OCI-LY1 (cell line): ENCODE measurements around the gene PRTFDC1.

Experiments
- H2AFZ ChIP-seq: fragments of 200-600 bp; sonication (generic), shearing (Covaris generic); 2 replicates; pipeline ENCODE4 v1.6.0; 2014; ENCODE audit warnings: antibody characterized with exemption, mild to moderate bottlenecking, low read length
- H3F3A ChIP-seq: fragments of 200-600 bp; sonication (generic), shearing (Covaris generic); 2 replicates; pipeline ENCODE4 v1.6.0; 2014; ENCODE audit warnings: mild to moderate bottlenecking, antibody characterized with exemption, low read length, moderate library complexity; ENCODE audit not compliant: insufficient read depth
- H3K27ac ChIP-seq: fragments of 200-600 bp; sonication (generic); 2 replicates; pipeline ENCODE4 v1.5.1; 2014; ENCODE audit warnings: low read length, mixed run types, mild to moderate bottlenecking, low read depth; ENCODE audit not compliant: poor library complexity, severe bottlenecking
- H3K27me3 ChIP-seq: fragments of 200-600 bp; sonication (generic); 2 replicates; pipeline ENCODE4 v1.6.0; 2014; ENCODE audit warnings: antibody characterized with exemption, mild to moderate bottlenecking, low read length, moderate library complexity; ENCODE audit not compliant: insufficient read depth
- H3K36me3 ChIP-seq: fragments of 200-600 bp; sonication (generic); 2 replicates; pipeline ENCODE4 v1.6.1; 2014; ENCODE audit warnings: mild to moderate bottlenecking, antibody characterized with exemption, low read length, moderate library complexity, mixed read lengths; ENCODE audit not compliant: insufficient read depth
- H3K4me1 ChIP-seq: fragments of 200-600 bp; sonication (generic); 2 replicates; pipeline ENCODE4 v1.5.1; 2014; ENCODE audit warnings: mild to moderate bottlenecking, low read length, moderate library complexity; ENCODE audit not compliant: insufficient read depth, severe bottlenecking
- H3K4me2 ChIP-seq: fragments of 200-600 bp; sonication (generic), shearing (Covaris generic); 2 replicates; pipeline ENCODE4 v1.6.1; 2014; ENCODE audit warnings: low read length
- H3K4me3 ChIP-seq: fragments of 200-600 bp; sonication (generic); 2 replicates; pipeline ENCODE4 v1.5.1; 2014; ENCODE audit warnings: low read length, low read depth, mild to moderate bottlenecking, mixed read lengths; ENCODE audit not compliant: poor library complexity, severe bottlenecking
- H3K79me2 ChIP-seq: fragments of 200-600 bp; shearing (Covaris generic); 2 replicates; pipeline ENCODE4 v1.6.1; 2016; ENCODE audit warnings: mixed run types, low read length, mixed read lengths; ENCODE audit not compliant: insufficient read depth
- H3K9ac ChIP-seq: fragments of 200-600 bp; sonication (generic), shearing (Covaris generic); 2 replicates; pipeline ENCODE4 v1.6.1; 2014; ENCODE audit warnings: mild to moderate bottlenecking, low read length, mixed read lengths
- H3K9me2 ChIP-seq: fragments of 200-600 bp; sonication (generic), shearing (Covaris generic); 2 replicates; pipeline ENCODE4 v1.6.1; 2014; ENCODE audit warnings: low read depth, mild to moderate bottlenecking, low read length, mixed read lengths
- H3K9me3 ChIP-seq: fragments of 200-600 bp; shearing (Covaris generic); 2 replicates; pipeline ENCODE4 v1.6.1; 2014; ENCODE audit warnings: low read length, mixed read lengths
- H4K20me1 ChIP-seq: fragments of 200-600 bp; sonication (generic), shearing (Covaris generic); 2 replicates; pipeline ENCODE4 v1.6.0; 2016; ENCODE audit warnings: mild to moderate bottlenecking, low read length; ENCODE audit not compliant: insufficient read depth
- CTCF ChIP-seq: fragments of 200-600 bp; sonication (generic), shearing (Covaris generic); IDR thresholded peaks from 2 replicates; pipeline ENCODE4 v1.5.1; 2017; ENCODE audit warnings: mild to moderate bottlenecking, antibody characterized with exemption, low read length, moderate library complexity, mixed read lengths
- EZH2 ChIP-seq: fragments of 200-600 bp; sonication (generic), shearing (Covaris generic); IDR thresholded peaks from 2 replicates; pipeline ENCODE4 v1.8.0; 2017; ENCODE audit warnings: borderline replicate concordance, mixed run types, mild to moderate bottlenecking, antibody characterized with exemption, low read length, moderate library complexity, mixed read lengths

The PRTFDC1 gene

GRCh38 chr10:24904824-24905223 lies 47.6 kb downstream of the PRTFDC1 start:
- H3K4me3 ChIP-seq, result no peak overlapping the region
- no peaks in the 10 kb centered on the region for H4K20me1 ChIP-seq
- no peak for TF ChIP-seq CTCF
- no peak for TF ChIP-seq EZH2

GRCh38 chr10:24902400-24902728 lies 50.0 kb downstream of the PRTFDC1 start:
- no peak overlapping the region for H3K4me2 ChIP-seq
- H3K4me3 ChIP-seq, result no peak overlapping the region
- H3K36me3 ChIP-seq, result no peaks in the 10 kb centered on the region
- no peaks in the 10 kb centered on the region for H3K27me3 ChIP-seq
- H3K4me1 ChIP-seq, result no peaks in the 10 kb centered on the region
- no peaks in the 10 kb centered on the region for H3F3A ChIP-seq
- no peak overlapping the region for H3K9ac ChIP-seq
- no peaks in the 10 kb centered on the region for H3K9me3 ChIP-seq
- no peaks in the 10 kb centered on the region for H4K20me1 ChIP-seq
- no peaks in the 10 kb centered on the region for H3K79me2 ChIP-seq
- no peak overlapping the region for H2AFZ ChIP-seq
- no peak overlapping the region for H3K27ac ChIP-seq
- TF ChIP-seq EZH2, result no peak
- no peak for TF ChIP-seq CTCF
- H3K9me2 ChIP-seq, result no peaks in the 10 kb centered on the region

More at GRCh38 chr10:24904824-24905223, 47.6 kb downstream of the PRTFDC1 start:
- no peaks in the 10 kb centered on the region for H3K9me2 ChIP-seq
- no peaks in the 10 kb centered on the region for H3F3A ChIP-seq
- no peak overlapping the region for H3K27ac ChIP-seq
- no peaks in the 10 kb centered on the region for H3K36me3 ChIP-seq
- no peak overlapping the region for H3K4me2 ChIP-seq
- no peaks in the 10 kb centered on the region for H3K79me2 ChIP-seq
- no peaks in the 10 kb centered on the region for H3K9me3 ChIP-seq
- H3K4me1 ChIP-seq, result no peaks in the 10 kb centered on the region
- no peaks in the 10 kb centered on the region for H3K27me3 ChIP-seq
- no peak overlapping the region for H3K9ac ChIP-seq
- H2AFZ ChIP-seq, result no peak overlapping the region

- Histone ChIP-seq H3F3A (no peaks in the 10 kb centered on the region), H3K27ac (no peak overlapping the region), H3K79me2 (no peaks in the 10 kb centered on the region), H3K9me3 (no peaks in the 10 kb centered on the region), H2AFZ (no peak overlapping the region), H3K27me3 (no peaks in the 10 kb centered on the region), H4K20me1 (no peaks in the 10 kb centered on the region), H3K9ac (no peak overlapping the region), H3K9me2 (no peaks in the 10 kb centered on the region), H3K4me1 (no peaks in the 10 kb centered on the region), H3K36me3 (no peaks in the 10 kb centered on the region), H3K4me2 (no peak overlapping the region), H3K4me3 (no peak overlapping the region)
- TF ChIP-seq CTCF, result no peak
- TF ChIP-seq EZH2, result no peak
Measured at GRCh38 chr10:24901686-24902399, 50.6 kb downstream of the PRTFDC1 start.
